Muscle layer of colon (tissue), 2 donors: ENCODE results near the gene EPHB2.
"Not testable (repeated sequence)": the region's sequence is repeated elsewhere in the genome, so short reads cannot be mapped to it uniquely, and the experiment has no call there.

ENCODE experiments used
- H3K27ac ChIP-seq: one replicate; pipeline ENCODE4 v1.7.0; 2013; ENCODE audit warnings: low read depth, mild to moderate bottlenecking, low read length, moderate library complexity
- H3K27me3 ChIP-seq, 2 donors: one replicate each; pipeline ENCODE4 v1.7.0; 2013; ENCODE audit warnings: low read length in 2 of 2, mild to moderate bottlenecking in 2 of 2; ENCODE audit not compliant: insufficient read depth in 2 of 2, control insufficient read depth in 1 of 2
- H3K36me3 ChIP-seq: one replicate; pipeline ENCODE4 v1.7.0; 2013; ENCODE audit warnings: mild to moderate bottlenecking, low read length; ENCODE audit not compliant: insufficient read depth
- H3K4me1 ChIP-seq: one replicate; pipeline ENCODE4 v1.7.0; 2013; ENCODE audit warnings: mild to moderate bottlenecking, low read length; ENCODE audit not compliant: insufficient read depth
- H3K4me3 ChIP-seq, 2 donors: one replicate each; pipeline ENCODE4 v1.7.0; 2013; ENCODE audit warnings: low read length in 2 of 2, low read depth in 1 of 2, mild to moderate bottlenecking in 1 of 2, moderate library complexity in 1 of 2
- H3K9ac ChIP-seq: one replicate; pipeline ENCODE4 v1.7.0; 2013; ENCODE audit warnings: low read length
- H3K9me3 ChIP-seq: one replicate; pipeline ENCODE4 v1.7.0; 2013; ENCODE audit warnings: mild to moderate bottlenecking, low read length
- donor health status: abdominal sarcoma.
- donor health status: Adenocarcinoma of cecum.

Gene EPHB2

DNA sequence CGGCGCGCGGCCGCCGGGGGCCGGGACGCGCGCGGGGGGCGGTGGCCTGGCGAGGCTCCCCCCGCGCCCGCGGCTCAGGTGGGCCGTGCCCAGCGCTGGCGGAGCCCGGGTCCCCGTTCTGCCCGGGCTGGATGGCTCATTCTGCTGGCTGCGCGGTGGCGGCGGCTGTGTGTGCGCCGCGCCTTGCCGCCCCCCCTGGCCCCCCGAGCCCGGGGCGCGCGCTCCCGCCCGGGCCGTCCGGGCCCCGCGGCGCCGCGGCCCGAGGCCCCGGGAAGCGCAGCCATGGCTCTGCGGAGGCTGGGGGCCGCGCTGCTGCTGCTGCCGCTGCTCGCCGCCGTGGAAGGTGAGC lies at the start of gene EPHB2:
Gene EPHB2, plus strand, starts transcription at position 139 of the 349 bp plus-strand sequence. Its CDS starts 144 bp downstream, at position 283.
- Histone ChIP-seq H3K27ac (no peak within 1 kb of the TSS), H3K4me3 (peak within 1 kb of the TSS; percentile 16 to 50), H3K9me3 (no peaks in the 10 kb centered on the region), H3K36me3 (no peaks in the 10 kb centered on the region), H3K4me1 (peaks cover 5% of the 10 kb centered on the region), H3K9ac (no peak within 1 kb of the TSS), H3K27me3 (peaks cover 0 to 18% of the 10 kb centered on the region in 2 donors)

DNA sequence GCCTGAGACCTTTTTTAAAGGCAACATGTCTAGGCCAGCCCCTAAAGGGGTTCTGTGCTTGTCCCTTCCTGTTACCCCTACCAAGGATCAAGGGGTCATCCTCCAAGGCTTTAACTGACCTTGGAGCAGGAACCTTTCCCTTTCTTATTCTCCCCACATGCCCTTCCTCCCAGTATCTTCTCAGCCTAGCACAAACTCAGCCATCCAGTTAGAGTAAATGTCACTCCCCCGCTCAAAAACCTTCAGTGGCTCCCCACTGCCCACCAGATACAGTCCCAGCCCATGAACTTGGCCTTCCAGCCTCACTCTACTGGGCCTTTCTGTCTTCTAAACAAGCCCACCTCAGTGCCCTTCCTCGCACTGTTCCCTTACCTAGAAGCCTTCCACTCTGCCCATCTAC lies 48.8 kb upstream of the EPHB2 start:
- Histone ChIP-seq H3K4me3 (no peak overlapping the region), H3K9ac (no peak overlapping the region), H3K9me3 (no peaks in the 10 kb centered on the region), H3K4me1 (no peaks in the 10 kb centered on the region), H3K27me3 (peaks cover 0 to 12% of the 10 kb centered on the region in 2 donors), H3K27ac (no peak overlapping the region), H3K36me3 (no peaks in the 10 kb centered on the region)

DNA sequence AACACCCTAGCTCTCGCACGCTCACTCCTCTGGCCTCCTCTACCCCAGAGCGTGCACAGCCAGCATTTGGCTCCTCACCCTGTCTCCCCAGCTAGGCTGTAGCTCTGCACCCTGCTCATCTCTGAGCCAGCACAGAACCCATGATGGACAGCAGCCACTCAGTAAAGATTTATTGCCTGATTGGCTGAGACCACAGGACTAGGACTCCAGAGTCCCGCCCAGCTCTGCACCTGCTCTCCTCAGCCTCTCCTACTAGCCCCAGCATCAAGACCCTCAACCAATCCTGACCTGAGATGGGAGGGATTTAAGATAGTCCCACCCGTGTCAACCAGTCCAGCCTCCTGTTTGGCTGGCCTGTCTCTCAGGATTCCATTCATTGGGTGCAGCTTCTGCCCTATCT lies 48.3 kb upstream of the EPHB2 start:
- Histone ChIP-seq H3K9ac (no peak overlapping the region), H3K4me1 (no peaks in the 10 kb centered on the region), H3K27me3 (peaks cover 0 to 8% of the 10 kb centered on the region in 2 donors), H3K27ac (no peak overlapping the region), H3K4me3 (no peak overlapping the region), H3K9me3 (no peaks in the 10 kb centered on the region), H3K36me3 (no peaks in the 10 kb centered on the region)

DNA sequence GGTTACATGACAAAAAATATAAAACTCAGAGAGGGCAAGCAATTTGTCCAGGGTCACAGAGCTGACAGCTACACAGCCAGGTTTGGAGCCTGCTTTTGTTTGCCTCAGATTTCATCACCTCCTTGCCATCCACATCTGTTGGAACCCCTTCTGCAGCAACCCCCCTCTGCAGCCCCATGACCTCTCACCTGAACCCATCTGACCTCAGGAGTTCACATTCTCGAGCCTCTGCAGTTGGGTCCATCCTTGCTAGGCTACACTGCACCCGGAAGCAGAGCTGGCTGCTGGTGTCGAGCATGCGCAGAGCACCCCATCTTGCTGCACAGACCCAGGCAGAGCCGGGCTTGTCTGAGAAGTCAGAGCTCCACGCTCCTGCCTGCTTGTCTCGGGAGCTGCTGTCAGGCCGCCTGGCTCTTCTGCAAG lies 47.6 kb upstream of the EPHB2 start:
- Histone ChIP-seq H3K9me3 (no peaks in the 10 kb centered on the region), H3K4me1 (no peaks in the 10 kb centered on the region), H3K9ac (no peak overlapping the region), H3K36me3 (no peaks in the 10 kb centered on the region), H3K4me3 (no peak overlapping the region), H3K27ac (no peak overlapping the region), H3K27me3 (peaks cover 0 to 8% of the 10 kb centered on the region in 2 donors)

DNA sequence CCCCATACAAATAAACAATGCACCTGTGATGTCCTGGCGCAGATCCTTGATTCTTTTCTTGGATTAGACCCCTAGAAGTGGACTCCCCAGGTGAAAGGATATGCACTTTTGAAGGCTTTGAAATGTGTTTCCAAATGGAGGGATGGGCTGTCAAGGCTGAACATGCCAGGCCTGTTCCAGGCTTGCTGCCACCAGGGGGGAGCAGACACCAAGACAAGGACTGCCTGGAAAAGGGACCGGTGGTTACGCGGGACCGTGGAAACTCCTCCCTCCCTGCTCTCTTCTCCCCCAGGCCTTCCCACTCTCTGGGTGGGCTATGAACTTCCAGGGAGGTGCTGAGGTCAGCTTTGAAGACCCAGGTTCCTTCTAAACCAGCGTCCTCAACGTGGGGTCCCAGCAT lies 44.9 kb upstream of the EPHB2 start:
- Histone ChIP-seq H3K36me3 (no peaks in the 10 kb centered on the region), H3K27ac (no peak overlapping the region), H3K27me3 (peaks cover 0 to 4% of the 10 kb centered on the region in 2 donors), H3K4me3 (no peak overlapping the region), H3K9ac (no peak overlapping the region), H3K4me1 (no peaks in the 10 kb centered on the region), H3K9me3 (no peaks in the 10 kb centered on the region)

DNA sequence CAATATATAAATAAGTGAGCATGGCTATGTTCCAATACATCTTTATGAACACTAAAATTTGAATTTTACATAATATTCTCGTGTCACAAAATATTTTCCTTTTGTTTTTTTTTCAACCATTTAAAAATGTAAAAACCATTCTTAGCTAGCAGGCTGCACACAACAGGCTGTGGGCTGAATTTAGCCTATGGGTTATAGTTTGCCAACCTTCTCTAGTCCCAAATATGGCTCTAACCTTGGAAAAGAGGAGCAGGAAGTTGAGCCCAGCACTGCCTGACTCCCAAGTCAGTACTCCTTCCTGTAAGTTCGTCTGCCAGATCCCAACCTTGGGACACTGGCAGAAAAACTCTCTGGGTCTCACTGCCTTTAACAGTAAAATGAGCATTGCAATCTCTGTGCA lies 44.2 kb upstream of the EPHB2 start:
- no peak overlapping the region for H3K9ac ChIP-seq
- H3K27ac ChIP-seq = no peak overlapping the region
- no peak overlapping the region for H3K4me3 ChIP-seq
- no peaks in the 10 kb centered on the region for H3K36me3 ChIP-seq
- peaks cover 0 to 4% of the 10 kb centered on the region in 2 donors for H3K27me3 ChIP-seq
- no peaks in the 10 kb centered on the region for H3K9me3 ChIP-seq
- no peaks in the 10 kb centered on the region for H3K4me1 ChIP-seq

DNA sequence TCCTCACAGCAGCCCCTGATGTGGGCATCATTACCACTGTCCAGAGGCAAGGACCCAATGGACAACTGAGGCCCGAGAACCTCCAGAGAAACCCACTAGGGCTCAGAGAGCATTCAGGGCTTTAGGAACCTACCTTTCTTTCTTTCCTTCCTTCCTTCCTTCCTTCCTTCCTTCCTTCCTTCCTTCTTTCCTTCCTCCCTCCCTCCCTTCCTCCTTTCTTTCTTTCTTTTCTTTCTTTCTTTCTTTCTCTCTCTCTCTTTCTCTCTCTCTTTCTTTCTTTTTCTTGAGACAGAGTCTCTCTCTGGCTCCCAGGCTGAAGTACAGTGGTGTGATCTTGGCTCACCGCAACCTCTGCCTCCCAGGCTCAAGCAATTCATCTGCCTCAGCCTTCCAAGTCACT lies 41.8 kb upstream of the EPHB2 start:
- not testable (repeated sequence) for H3K36me3 ChIP-seq, H3K27me3 ChIP-seq, H3K27ac ChIP-seq, H3K4me3 ChIP-seq, H3K9me3 ChIP-seq, H3K4me1 ChIP-seq, H3K9ac ChIP-seq

DNA sequence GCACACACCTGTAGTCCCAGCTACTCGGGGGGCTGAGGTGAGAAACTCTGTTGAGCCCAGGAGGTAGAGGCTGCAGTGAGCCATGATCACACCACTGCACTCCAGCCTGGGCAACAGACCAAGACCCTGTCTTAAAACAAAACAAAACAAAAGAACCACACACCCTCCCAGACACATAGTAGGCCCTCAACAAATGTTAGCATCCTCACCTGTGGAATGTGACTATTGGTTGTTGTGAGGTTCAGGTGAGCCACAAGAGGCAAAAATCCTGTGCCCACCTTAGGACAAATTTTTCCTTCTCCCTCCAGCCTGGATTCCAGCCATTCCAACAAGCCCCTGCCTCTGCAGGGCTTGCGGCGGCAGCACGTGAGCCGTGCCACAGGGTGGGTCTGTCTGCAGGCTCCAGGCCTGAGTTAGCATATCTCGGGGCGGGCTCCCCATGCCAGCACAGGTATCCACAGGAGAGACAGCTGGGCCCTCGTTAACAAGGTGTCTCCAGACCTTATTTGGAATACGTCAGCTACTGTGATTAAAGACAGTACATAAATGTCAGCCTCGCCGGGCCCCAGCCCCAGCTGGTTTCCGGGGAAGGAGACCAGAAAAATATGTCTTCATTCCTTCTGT lies 40.2 kb upstream of the EPHB2 start:
- H3K36me3 ChIP-seq = no peaks in the 10 kb centered on the region
- peaks cover 0 to 5% of the 10 kb centered on the region in 2 donors for H3K27me3 ChIP-seq
- no peak overlapping the region for H3K27ac ChIP-seq

DNA sequence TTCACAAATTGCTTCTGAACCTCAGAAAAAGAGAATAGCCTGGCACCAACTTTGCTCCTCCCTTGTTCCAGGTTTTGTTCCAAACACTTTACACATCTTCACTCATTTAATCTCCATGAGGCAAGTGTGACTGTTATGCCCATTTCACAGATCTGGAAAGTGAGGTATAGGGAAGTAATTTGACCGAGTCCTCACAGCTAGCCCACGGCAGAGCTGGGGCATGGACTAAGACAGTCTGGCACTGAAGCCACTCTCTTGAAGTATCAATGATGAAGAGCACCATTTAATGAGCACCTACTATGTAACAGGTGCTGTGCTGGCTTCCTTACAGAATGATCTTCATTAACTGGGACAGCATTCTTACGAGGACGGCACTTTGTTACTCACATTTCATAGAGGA lies 38.6 kb upstream of the EPHB2 start:
- peaks cover 0 to 10% of the 10 kb centered on the region in 2 donors for H3K27me3 ChIP-seq

More for the DNA sequence above, 40.2 kb upstream of the EPHB2 start:
- no peaks in the 10 kb centered on the region for H3K9me3 ChIP-seq
- no peak overlapping the region for H3K9ac ChIP-seq
- no peaks in the 10 kb centered on the region for H3K4me1 ChIP-seq
- no peak overlapping the region for H3K4me3 ChIP-seq

DNA sequence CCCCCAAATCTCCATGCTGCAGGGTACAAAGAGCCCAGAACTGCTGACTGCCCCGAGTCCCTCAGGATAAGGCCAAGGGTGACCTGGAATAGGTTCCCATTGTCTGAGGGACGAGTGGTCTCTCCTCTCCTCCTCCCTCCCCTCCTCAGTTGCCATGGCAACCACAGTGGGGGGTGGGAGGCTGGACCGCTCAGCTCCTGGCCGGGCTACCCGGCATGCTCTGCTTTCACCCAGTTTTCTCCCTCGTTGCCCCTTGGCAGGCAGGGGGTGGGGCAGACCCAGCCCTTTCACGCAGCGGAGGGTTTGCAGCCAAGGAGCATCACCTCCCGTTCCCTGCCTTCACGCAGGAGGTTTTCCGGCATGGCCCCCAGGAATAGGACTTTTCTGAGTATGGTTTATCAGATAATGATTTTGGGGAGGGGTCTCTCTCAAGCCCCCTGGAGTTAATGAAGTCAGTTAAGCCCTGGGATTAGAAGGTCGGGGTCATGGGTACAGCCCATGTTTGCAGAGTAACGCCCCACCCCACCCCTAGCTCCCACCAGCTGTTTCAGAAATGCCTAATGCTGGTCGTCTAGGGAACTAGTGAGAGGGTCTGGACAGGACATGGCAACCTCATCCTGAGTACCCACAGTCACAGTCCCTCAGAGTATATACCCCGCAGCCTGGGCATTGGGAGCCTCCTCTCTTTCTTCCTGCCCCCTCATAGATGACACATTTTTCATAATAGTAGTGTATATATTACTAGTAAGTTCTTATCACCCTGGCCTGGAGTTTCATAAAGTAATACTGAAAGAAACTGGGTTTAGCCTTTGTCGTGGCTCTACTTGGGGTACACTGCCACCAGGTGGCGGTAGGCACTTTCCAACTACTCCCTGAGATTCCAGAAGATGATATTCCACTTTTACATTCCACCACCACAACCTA lies 36.9 kb upstream of the EPHB2 start:
- H3K36me3 ChIP-seq = no peaks in the 10 kb centered on the region
- H3K9ac ChIP-seq = no peak overlapping the region
- H3K27me3 ChIP-seq = peaks cover 0 to 14% of the 10 kb centered on the region in 2 donors
- H3K9me3 ChIP-seq = no peaks in the 10 kb centered on the region
- no peaks in the 10 kb centered on the region for H3K4me1 ChIP-seq
- H3K27ac ChIP-seq = no peak overlapping the region
- no peak overlapping the region for H3K4me3 ChIP-seq

More for the DNA sequence above, 38.6 kb upstream of the EPHB2 start:
- no peaks in the 10 kb centered on the region for H3K4me1 ChIP-seq
- no peaks in the 10 kb centered on the region for H3K36me3 ChIP-seq
- H3K4me3 ChIP-seq = no peak overlapping the region
- H3K27ac ChIP-seq = no peak overlapping the region
- H3K9me3 ChIP-seq = no peaks in the 10 kb centered on the region
- no peak overlapping the region for H3K9ac ChIP-seq

DNA sequence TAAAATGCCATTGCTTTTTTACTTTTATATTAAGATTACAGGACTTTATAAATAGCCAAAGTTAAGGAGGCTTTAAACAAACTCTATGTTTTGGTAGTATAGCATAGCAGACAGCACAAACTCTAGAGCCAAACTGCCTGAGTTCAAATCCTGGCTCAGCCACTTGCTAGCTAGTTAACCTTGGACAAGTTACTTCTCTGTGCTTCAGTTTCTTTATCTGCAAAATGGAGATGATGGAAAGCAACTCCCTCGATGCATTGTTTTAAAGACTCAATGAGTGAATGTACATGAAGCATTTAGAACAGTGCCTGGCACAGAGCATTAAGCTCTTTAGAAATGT lies 36.3 kb upstream of the EPHB2 start:
- Histone ChIP-seq H3K4me3 (no peak overlapping the region), H3K36me3 (no peaks in the 10 kb centered on the region), H3K27me3 (peaks cover 0 to 14% of the 10 kb centered on the region in 2 donors), H3K4me1 (no peaks in the 10 kb centered on the region), H3K9me3 (no peaks in the 10 kb centered on the region), H3K27ac (no peak overlapping the region), H3K9ac (no peak overlapping the region)
